ENCODE results near the gene SPTBN4. TPM values are rescaled to one million over a fixed set of nuclear protein-coding genes. Genes with fewer than 3 reads are reported as not detected.
"Not testable (repeated sequence)": the region's sequence is repeated elsewhere in the genome, so short reads cannot be mapped to it uniquely, and the experiment has no call there.

SPTBN4 gene
- total RNA-seq, 1 donor: 0.72 TPM

DNA sequence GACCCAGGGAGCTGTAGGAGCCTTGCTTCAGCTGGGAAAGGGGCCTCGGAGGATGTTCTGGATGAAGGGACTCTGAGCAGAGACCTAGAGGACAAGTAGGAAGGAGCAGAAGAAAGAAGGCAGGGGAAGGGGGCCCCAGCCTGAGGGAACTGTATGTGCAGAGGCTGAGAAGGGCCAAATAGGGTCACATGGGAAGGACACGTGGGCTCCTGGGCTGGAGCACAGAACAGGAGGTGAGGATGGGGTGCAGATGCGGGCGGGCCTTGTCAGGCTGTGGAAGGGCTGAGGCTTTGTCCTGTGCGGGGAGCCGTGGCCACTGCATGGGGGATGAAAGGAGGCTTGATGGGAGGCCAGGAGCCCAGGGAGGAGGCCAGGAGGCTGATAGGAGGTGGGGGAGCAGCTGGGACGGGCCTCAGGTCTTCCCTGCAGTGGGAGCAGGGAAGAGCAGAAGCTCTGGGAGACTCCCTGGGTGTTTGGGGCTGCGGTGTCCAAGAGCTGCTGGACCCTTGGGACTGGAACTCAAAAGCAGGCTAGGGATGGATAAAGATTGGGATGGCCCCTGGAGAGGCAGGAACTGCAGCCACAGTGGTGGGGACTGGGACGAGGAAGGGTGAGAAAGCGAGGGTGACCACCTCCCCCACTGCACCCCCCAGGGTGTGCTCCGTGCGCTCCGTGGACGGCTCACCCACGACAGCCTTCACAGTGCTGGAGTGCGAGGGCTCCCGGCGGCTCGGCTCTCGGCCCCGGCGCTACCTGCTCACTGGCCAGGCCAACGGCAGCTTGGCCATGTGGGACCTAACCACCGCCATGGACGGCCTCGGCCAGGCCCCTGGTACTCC, 123.0 kb downstream of the SPTBN4 start:
- Histone ChIP-seq H3K9me3 (ENCODE audit: low read depth, low read length) (no peaks in the 10 kb centered on the region), H2AFZ (ENCODE audit: low read length) (no peak overlapping the region), H3K4me2 (ENCODE audit: insufficient read depth, low read length) (no peak overlapping the region), H3K27ac (ENCODE audit: low read depth, low read length) (no peak overlapping the region), H3K4me3 (ENCODE audit: insufficient read depth, low read length) (no peak overlapping the region), H3K27me3 (ENCODE audit: insufficient read depth, low read length) (no peaks in the 10 kb centered on the region), H3K36me3 (ENCODE audit: insufficient read depth, low read length) (peaks cover 14% of the 10 kb centered on the region), H3K4me1 (ENCODE audit: insufficient read depth, low read length) (peaks cover 21% of the 10 kb centered on the region), H4K20me1 (ENCODE audit: insufficient read depth, low read length) (no peaks in the 10 kb centered on the region), H3K79me2 (ENCODE audit: insufficient read depth, low read length) (no peaks in the 10 kb centered on the region)
- TF ChIP-seq CTCF (IDR thresholded peaks at IDR 0.05; ENCODE audit: extremely low read depth, low read depth, low read length): no peak
- peak; percentile 62 for DNase-seq (ENCODE audit: insufficient read length, low spot score, missing footprints)

- TF ChIP-seq CTCF (IDR thresholded peaks at IDR 0.05; ENCODE audit: extremely low read depth, low read depth, low read length): no peak
- DNase-seq (ENCODE audit: insufficient read length, low spot score, missing footprints): peak; percentile 51
- Histone ChIP-seq H3K4me3 (ENCODE audit: insufficient read depth, low read length) (no peak overlapping the region), H4K20me1 (ENCODE audit: insufficient read depth, low read length) (no peaks in the 10 kb centered on the region), H3K9me3 (ENCODE audit: low read depth, low read length) (no peaks in the 10 kb centered on the region), H3K79me2 (ENCODE audit: insufficient read depth, low read length) (no peaks in the 10 kb centered on the region), H3K36me3 (ENCODE audit: insufficient read depth, low read length) (peaks cover 14% of the 10 kb centered on the region), H3K27me3 (ENCODE audit: insufficient read depth, low read length) (no peaks in the 10 kb centered on the region), H2AFZ (ENCODE audit: low read length) (no peak overlapping the region), H3K27ac (ENCODE audit: low read depth, low read length) (no peak overlapping the region), H3K4me1 (ENCODE audit: insufficient read depth, low read length) (peaks cover 17% of the 10 kb centered on the region), H3K4me2 (ENCODE audit: insufficient read depth, low read length) (no peak overlapping the region)
These were observed 123.9 kb downstream of the SPTBN4 start for GRCh38 chr19:40590464-40591265.

DNA sequence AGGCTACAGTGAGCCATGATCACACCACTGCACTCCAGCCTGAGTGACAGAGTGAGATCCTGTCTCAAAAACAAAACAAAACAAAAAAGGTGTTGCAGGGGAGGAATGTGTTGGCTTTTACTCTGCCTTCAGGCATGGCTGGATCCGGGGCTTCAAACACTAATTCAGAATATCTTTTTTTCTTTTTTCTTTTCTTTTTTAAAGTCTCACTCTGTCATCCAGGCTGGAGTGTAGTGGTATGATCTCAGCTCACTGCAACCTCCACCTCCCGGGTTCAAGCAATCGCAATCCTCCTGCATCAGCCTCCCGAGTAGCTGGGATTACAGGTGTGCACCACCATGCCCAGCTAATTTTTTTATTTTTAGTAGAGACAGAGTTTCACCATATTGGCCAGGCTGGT, 124.9 kb downstream of the SPTBN4 start:
- Histone ChIP-seq H3K36me3 (ENCODE audit: insufficient read depth, low read length) (peaks cover 13% of the 10 kb centered on the region), H3K4me1 (ENCODE audit: insufficient read depth, low read length) (peaks cover 19% of the 10 kb centered on the region)
- not testable (repeated sequence) for H3K9me3 ChIP-seq (ENCODE audit: low read depth, low read length); H3K27ac ChIP-seq (ENCODE audit: low read depth, low read length); H3K27me3 ChIP-seq (ENCODE audit: insufficient read depth, low read length); H3K4me2 ChIP-seq (ENCODE audit: insufficient read depth, low read length); H4K20me1 ChIP-seq (ENCODE audit: insufficient read depth, low read length); DNase-seq (ENCODE audit: insufficient read length, low spot score, missing footprints); H3K79me2 ChIP-seq (ENCODE audit: insufficient read depth, low read length); H3K4me3 ChIP-seq (ENCODE audit: insufficient read depth, low read length); H2AFZ ChIP-seq (ENCODE audit: low read length)

- no peak overlapping the region for H3K27ac ChIP-seq (ENCODE audit: low read depth, low read length)
- peaks cover 20% of the 10 kb centered on the region for H3K4me1 ChIP-seq (ENCODE audit: insufficient read depth, low read length)
- H3K9me3 ChIP-seq (ENCODE audit: low read depth, low read length): no peaks in the 10 kb centered on the region
- no peaks in the 10 kb centered on the region for H3K27me3 ChIP-seq (ENCODE audit: insufficient read depth, low read length)
- H3K36me3 ChIP-seq (ENCODE audit: insufficient read depth, low read length): peaks cover 10% of the 10 kb centered on the region
- DNase-seq (ENCODE audit: insufficient read length, low spot score, missing footprints): peak; percentile 94
- H2AFZ ChIP-seq (ENCODE audit: low read length): no peak overlapping the region
- no peaks in the 10 kb centered on the region for H4K20me1 ChIP-seq (ENCODE audit: insufficient read depth, low read length)
- no peaks in the 10 kb centered on the region for H3K79me2 ChIP-seq (ENCODE audit: insufficient read depth, low read length)
- H3K4me3 ChIP-seq (ENCODE audit: insufficient read depth, low read length): no peak overlapping the region
- no peak overlapping the region for H3K4me2 ChIP-seq (ENCODE audit: insufficient read depth, low read length)
- no peak for TF ChIP-seq CTCF (IDR thresholded peaks at IDR 0.05; ENCODE audit: extremely low read depth, low read depth, low read length)
These were observed 125.4 kb downstream of the SPTBN4 start for GRCh38 chr19:40592170-40592569.

Data from osteoblast (primary cell).